Lower lobe of right lung (tissue), 2 donors: ENCODE data around the gene PRKG1. TPM values are rescaled to one million over a fixed set of nuclear protein-coding genes. Genes with fewer than 3 reads are reported as not detected.

Experiments
- ATAC-seq, 2 donors: fragments of 200-7000 bp; cut with Tn5 transposase; one replicate each; pipeline ENCODE4 v1.9.1; 2020 to 2022; ENCODE audit warnings: mild to moderate bottlenecking in 2 of 2, moderate library complexity in 2 of 2
- DNase-seq: peaks from one replicate; pipeline ENCODE4 v3.0.0-alpha.2; 2020
- H3K27ac ChIP-seq: fragments of 200-600 bp; one replicate; pipeline ENCODE4 v1.8.0; 2022
- H3K27me3 ChIP-seq: fragments of 200-600 bp; one replicate; pipeline ENCODE4 v1.8.0; 2022; ENCODE audit warnings: low read depth
- H3K36me3 ChIP-seq: fragments of 200-600 bp; one replicate; pipeline ENCODE4 v1.8.0; 2022; ENCODE audit warnings: mild to moderate bottlenecking
- H3K4me1 ChIP-seq: fragments of 200-600 bp; one replicate; pipeline ENCODE4 v1.8.0; 2022
- H3K4me3 ChIP-seq: fragments of 200-600 bp; one replicate; pipeline ENCODE4 v1.8.0; 2022; ENCODE audit warnings: mild to moderate bottlenecking
- H3K9me3 ChIP-seq: fragments of 200-600 bp; one replicate; pipeline ENCODE4 v1.8.0; 2022
- CTCF ChIP-seq: fragments of 200-600 bp; IDR thresholded peaks from one replicate; pipeline ENCODE4 v1.8.0; 2022; ENCODE audit warnings: antibody characterized with exemption, mild to moderate bottlenecking
- intact Hi-C: fragments of 100-400 bp; cut with DNase I; formaldehyde crosslinking; loops from one replicate; pipeline ENCODE4 v1.11.0; 2022
- total RNA-seq: library from RNA; stranded (reverse); fragmentation: NEBNext Ultra II Directional; extraction: Animal tissue kit (Norgen Biotek cat#: 25700); gene quantifications from one replicate; pipeline ENCODE4 v1.2.1, GENCODE V29; 2021
- donor health status: DM: no; HTN: yes; CAD: no; lungs with severe emphysema.

The PRKG1 gene
- total RNA-seq, 1 donor from 2014 or later: 23.6 TPM

- no peak for TF ChIP-seq CTCF
- DNase-seq (no peak), ATAC-seq (no peak)
- Histone ChIP-seq H3K4me1 (no peaks in the 10 kb centered on the region), H3K36me3 (no peaks in the 10 kb centered on the region), H3K27ac (no peak overlapping the region), H3K27me3 (no peaks in the 10 kb centered on the region), H3K4me3 (no peak overlapping the region), H3K9me3 (peaks cover 8% of the 10 kb centered on the region)
- intact Hi-C loops: no loop called here
These were observed 758.5 kb downstream of the PRKG1 start for GRCh38 chr10:51832652-51833383.

- DNase-seq: no peak
- H3K36me3 ChIP-seq: no peaks in the 10 kb centered on the region
- H3K9me3 ChIP-seq: peaks cover 8% of the 10 kb centered on the region
These were observed 760.3 kb downstream of the PRKG1 start for GRCh38 chr10:51834548-51834947.

DNA sequence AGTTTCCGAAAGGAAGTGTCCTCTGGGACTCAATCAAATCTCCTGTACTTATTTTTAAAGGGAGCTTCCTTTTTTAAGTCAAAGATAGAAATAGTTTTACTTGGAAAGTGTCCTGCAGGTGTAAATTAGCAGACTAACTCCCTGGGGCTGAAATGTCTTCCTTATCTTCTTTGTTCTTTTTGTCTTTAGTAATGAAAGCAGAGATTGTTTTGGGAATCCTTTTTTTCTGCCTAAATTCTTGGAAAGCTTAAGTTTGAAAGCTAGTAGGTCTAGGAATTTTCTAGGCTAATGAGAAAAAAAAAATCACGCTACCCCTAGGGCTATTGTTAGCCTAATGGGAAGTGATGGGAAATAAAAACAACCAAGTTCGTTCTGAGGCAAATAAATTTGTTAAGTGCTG lies 764.2 kb downstream of the PRKG1 start:
- Histone ChIP-seq H3K27me3 (no peaks in the 10 kb centered on the region), H3K27ac (no peak overlapping the region), H3K9me3 (peaks cover 8% of the 10 kb centered on the region), H3K36me3 (no peaks in the 10 kb centered on the region), H3K4me3 (no peak overlapping the region), H3K4me1 (no peaks in the 10 kb centered on the region)
- intact Hi-C loops: no loop called here
- ATAC-seq (no peak), DNase-seq (no peak)
- no peak for TF ChIP-seq CTCF

More at GRCh38 chr10:51834548-51834947, 760.3 kb downstream of the PRKG1 start:
- intact Hi-C loops: no loop called here
- H3K4me1 ChIP-seq: no peaks in the 10 kb centered on the region
- H3K4me3 ChIP-seq: no peak overlapping the region
- H3K27me3 ChIP-seq: no peaks in the 10 kb centered on the region
- TF ChIP-seq CTCF: no peak
- H3K27ac ChIP-seq: no peak overlapping the region
- no peak for ATAC-seq

GRCh38 chr10:51843966-51844365 lies 769.7 kb downstream of the PRKG1 start:
- no peaks in the 10 kb centered on the region for H3K36me3 ChIP-seq
- TF ChIP-seq CTCF: no peak
- H3K27me3 ChIP-seq: no peaks in the 10 kb centered on the region
- no peak overlapping the region for H3K4me3 ChIP-seq
- ATAC-seq (no peak), DNase-seq (no peak)
- H3K9me3 ChIP-seq: no peaks in the 10 kb centered on the region
- H3K27ac ChIP-seq: no peak overlapping the region
- intact Hi-C loops: no loop called here
- H3K4me1 ChIP-seq: no peaks in the 10 kb centered on the region

DNA sequence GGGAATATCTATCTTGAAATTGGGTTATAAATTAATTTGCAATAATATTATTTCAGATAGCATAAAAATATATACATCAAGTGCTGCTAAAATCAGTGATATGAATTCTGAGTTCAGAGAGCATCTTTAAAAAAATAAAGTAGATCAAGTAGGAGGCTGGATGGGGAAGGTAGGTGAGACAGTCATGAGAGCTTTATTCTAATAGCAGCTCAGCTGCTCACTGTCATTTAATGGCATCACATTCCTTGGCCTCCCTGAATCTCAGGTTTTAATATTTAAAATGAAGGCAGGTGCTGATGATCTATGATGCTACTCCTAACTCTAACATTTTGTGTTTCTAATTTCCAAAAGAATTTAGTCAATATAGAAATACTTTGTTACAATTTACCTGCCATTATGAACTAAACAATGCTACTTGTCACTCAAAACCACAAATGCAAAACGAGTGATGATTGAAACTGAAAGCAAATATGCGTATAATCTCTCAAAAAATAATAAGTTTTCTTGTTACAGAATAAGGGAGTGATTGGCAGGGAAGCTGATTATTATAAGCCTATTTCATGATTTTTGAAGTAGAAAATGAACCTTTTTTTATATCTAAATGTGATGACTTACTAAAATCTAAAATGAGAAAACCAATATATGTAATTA lies 772.7 kb downstream of the PRKG1 start:
- intact Hi-C loops: no loop called here
- no peak for ATAC-seq
- TF ChIP-seq CTCF: no peak
- Histone ChIP-seq H3K36me3 (no peaks in the 10 kb centered on the region), H3K27ac (no peak overlapping the region), H3K4me3 (no peak overlapping the region), H3K4me1 (no peaks in the 10 kb centered on the region), H3K9me3 (no peaks in the 10 kb centered on the region), H3K27me3 (no peaks in the 10 kb centered on the region)
- DNase-seq: no peak
